Stimulated activated CD8-positive, alpha-beta memory T cell treated with anti-CD3 and anti-CD28 coated beads, Interleukin-4, amount 100 ng/mL, for 24 hours (primary cell): ENCODE data around the gene ADRM1.
A peak's percentile ranks its signal among the peaks of the same experiment; 100 is the strongest.

ENCODE experiments used
- DNase-seq: peaks from one replicate; pipeline ENCODE4 v3.0.0-alpha.2; 2020; ENCODE audit warnings: low read depth

The ADRM1 gene, protein sequence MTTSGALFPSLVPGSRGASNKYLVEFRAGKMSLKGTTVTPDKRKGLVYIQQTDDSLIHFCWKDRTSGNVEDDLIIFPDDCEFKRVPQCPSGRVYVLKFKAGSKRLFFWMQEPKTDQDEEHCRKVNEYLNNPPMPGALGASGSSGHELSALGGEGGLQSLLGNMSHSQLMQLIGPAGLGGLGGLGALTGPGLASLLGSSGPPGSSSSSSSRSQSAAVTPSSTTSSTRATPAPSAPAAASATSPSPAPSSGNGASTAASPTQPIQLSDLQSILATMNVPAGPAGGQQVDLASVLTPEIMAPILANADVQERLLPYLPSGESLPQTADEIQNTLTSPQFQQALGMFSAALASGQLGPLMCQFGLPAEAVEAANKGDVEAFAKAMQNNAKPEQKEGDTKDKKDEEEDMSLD

GRCh38 chr20:62302341-62303061 lies at the start of gene ADRM1:
ADRM1 (plus strand) TSS chr20:62302997; CDS start chr20:62303569, 572 bp downstream.
- DNase-seq: peak; percentile 96

DNA sequence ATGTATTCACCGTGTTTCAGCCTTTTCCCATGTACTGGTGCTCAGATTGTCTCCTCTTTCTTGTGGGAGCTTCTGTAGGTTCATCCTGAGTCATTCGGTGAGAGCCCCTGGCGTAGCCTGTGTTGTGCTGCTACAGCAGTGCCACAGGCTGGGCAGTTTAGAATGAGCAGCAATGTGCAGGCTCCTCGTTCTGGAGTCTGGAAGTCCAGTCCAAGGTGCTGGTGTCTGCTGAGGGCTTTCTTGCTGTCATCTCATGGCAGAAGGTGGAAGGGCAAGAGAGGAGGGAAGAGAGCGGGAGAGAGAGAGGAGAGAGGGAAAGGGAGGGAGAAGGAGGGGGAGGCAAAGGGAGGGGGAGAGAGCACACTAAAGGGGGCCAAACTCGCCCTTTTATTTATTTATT lies 49.4 kb upstream of the ADRM1 start:
- no peak for DNase-seq

- DNase-seq: no peak
Measured at GRCh38 chr20:62254021-62254724, 48.6 kb upstream of the ADRM1 start.

- no peak for DNase-seq
Measured at GRCh38 chr20:62255976-62256375, 46.8 kb upstream of the ADRM1 start.

DNA sequence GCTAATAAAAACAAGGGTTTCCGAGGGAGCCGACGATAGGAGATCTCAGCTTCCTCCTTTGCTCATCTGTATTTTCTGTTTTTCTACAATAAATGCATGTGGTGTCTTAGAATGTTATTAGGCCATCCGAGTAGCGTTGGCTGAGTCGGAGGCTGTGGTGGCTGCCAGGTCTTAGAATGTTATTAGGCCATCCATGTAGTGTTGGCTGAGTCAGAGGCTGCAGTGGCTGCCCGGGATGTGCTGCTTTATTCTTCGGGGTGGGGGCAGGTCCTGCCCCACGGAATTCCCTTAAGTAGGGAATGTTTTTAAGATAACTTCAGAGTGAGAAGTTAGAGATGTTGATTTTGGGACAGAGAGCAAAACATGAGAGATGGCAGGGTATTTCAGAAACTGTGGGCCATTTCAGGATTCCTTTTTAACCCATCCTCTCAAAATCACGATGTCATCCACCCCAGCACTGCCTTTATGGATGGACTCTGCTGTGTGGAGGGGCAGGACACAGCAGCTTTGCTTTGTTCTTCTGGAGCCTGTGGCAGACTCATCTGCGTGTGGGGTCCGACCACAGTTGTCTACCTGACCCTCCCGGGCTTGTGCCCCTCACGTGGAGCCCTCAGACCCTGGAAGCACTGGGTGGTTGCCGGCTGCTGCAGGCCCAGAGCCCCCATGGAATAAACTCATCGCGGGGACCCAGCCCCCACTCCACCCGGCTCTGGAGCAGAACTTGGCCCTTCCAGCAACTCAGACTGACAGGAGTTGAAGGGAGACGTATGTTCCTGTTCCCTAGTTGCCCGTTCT lies 44.1 kb upstream of the ADRM1 start:
- DNase-seq: no peak

DNA sequence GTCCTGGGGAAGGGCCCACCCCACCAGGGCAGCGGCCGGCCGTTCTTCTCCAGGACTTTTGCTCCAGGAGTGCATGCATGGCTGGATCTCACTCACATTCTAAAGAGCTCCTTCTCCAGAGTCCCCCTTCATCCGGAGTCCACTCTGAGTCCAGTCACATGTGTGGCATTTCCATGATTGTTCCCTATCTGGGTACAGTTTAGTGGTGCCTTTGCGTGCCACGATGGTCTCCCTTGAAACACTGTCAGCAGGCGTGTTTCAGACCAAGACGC lies 43.6 kb upstream of the ADRM1 start:
- DNase-seq: no peak

GRCh38 chr20:62262064-62262463 lies 40.7 kb upstream of the ADRM1 start:
- no peak for DNase-seq

DNA sequence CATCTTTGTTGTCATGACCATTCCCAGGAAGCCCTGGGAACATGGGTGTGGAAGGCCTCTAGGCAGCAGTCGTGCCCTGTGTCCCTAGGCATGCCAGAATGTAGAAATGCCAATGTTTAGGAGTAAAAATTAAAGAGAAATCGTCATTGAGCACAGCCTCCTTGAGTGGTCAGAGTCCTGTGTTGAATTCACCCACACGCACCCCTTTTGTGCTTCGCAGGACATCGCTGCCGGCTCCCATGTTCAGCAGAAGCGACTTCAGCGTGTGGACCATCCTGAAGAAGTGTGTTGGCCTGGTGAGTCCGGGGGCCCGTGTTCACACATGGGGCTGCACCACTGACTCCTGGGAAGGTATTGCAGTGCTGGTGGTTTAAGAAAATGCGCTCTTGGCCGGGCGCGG lies 39.4 kb upstream of the ADRM1 start:
- no peak for DNase-seq

- DNase-seq: no peak
Measured at GRCh38 chr20:62265365-62265764, 37.4 kb upstream of the ADRM1 start.

- DNase-seq: no peak
Measured at GRCh38 chr20:62266340-62266739, 36.5 kb upstream of the ADRM1 start.

GRCh38 chr20:62266851-62267250 lies 35.9 kb upstream of the ADRM1 start:
- DNase-seq: no peak

DNA sequence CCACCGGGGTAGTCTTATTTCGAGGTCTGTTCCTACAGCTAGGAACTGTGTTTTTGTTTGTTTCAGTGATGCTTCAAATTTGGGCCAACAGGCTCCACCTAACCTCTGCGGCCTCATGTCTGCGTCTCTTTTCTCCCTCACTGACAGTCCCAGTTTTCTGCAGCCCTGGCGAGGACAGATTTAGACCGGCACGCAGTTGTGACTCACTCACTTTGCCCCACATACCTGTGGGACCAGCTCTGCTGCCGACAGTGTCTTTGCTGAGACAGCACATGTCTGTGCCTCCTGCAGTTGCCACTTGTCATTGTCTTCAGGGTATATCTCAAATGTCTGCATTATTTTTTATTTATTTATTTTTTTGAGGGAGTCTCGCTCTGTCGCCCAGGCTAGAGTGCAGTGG lies 35.3 kb upstream of the ADRM1 start:
- no peak for DNase-seq

- no peak for DNase-seq
Measured at GRCh38 chr20:62268228-62268900, 34.4 kb upstream of the ADRM1 start.

- no peak for DNase-seq
Measured at GRCh38 chr20:62269378-62269777, 33.4 kb upstream of the ADRM1 start.

DNA sequence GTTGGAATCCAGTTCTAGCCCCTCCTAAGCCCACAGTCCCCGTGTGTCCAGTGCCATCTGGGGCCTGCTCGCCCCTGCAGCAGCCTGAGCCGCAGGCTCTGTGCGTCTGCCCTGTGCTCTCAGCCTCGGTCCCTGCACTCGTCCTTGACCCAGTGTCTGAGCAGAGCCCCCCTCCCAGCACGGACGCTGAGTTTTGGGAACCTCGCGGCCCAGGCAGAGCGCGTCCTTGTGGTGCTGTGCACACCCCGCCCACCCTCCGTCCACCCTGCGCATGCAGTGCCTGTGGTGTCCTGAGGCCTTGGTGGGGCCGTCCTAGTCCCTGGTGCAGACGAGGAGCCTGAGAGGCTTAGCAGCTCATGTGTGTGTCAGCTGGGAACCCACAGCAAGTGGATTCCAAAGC lies 32.9 kb upstream of the ADRM1 start:
- DNase-seq: no peak

DNA sequence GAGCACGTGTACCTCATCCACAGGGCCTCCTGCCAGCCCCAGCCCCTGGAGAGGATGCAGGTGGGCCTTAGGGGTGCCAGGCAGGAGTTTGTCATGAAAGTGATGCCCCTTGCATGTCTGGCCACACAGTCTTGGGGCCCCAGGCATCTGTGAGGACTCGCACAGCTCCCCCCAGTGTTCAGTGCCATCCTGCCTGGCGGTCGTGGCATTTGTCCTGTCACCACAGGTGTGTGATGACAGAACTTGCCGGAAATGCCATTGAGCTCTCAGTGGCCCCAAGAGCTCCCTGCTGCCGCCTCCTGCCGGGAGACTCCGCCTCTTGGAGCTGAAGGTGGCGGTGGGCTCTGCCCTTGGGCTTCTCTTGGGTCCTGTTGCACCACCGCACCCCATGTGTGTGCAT lies 30.6 kb upstream of the ADRM1 start:
- DNase-seq: no peak

GRCh38 chr20:62273416-62273815 lies 29.4 kb upstream of the ADRM1 start:
- no peak for DNase-seq

DNA sequence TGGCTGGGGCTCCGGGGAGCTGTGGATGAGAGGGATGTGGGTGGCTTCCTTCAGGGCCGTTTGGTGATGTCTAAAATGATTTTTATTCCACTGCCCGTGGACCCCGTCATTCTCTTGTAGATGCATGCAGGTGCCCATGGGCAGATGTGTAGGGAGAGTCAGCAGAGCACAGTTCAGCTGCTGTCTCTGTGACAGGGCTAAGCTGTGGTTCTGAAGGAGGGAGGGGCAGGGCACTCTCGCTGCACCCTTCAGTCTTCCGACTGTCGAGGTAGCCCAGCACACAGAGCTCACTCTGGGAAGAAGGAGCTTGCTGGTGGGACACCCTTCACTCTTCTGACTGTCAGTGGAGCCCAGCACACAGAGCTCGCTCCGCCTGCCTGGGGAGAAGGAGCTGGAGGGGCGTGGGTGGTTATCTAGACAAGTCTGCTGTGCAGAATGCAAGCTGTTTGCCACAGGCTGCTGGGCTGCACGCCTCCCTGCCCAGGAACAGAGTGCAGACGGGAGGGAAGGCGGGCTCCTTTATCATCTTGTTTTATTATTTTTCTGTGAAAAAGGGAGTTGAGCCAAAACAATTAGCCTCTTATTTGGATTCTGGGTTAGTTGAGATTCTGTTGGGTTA lies 28.4 kb upstream of the ADRM1 start:
- no peak for DNase-seq

GRCh38 chr20:62275219-62275618 lies 27.6 kb upstream of the ADRM1 start:
- no peak for DNase-seq

- DNase-seq: no peak
Measured at GRCh38 chr20:62276439-62276838, 26.4 kb upstream of the ADRM1 start.

DNA sequence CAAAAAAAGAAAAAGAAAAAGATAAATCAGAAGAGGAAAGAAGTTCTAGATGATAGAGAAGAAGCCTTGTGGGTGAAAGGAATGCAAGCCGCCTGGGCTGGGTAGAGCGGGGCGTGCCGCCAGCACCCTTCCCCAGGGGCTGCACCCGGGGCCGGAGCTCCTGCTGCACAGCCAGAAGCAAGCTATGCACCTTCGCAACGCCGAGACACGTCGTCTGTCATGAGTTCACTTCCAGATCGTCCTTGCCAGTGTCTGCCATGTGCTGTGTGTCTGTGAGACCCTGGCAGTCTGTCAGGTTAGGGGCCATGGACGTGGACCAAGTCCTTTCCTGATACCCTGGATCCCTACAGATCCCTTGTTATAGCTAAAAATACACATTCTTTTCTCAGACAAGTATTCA lies 25.5 kb upstream of the ADRM1 start:
- no peak for DNase-seq
